Smooth muscle cell (in vitro differentiated cells): Measurements from ENCODE around the gene FAM53A. TPM values are rescaled to one million over a fixed set of nuclear protein-coding genes. Genes with fewer than 3 reads are reported as not detected.

Source experiments
- DNase-seq: peaks from one replicate; lab custom pipeline; 2025; ENCODE audit not compliant: unreplicated experiment; lab: John Stamatoyannopoulos, UW
- H2AFZ ChIP-seq: fragments of 200-600 bp; sonication (generic); 2 replicates; pipeline ENCODE4 v1.6.0; 2016; ENCODE audit warnings: antibody characterized with exemption, low read depth, mild to moderate bottlenecking
- H3F3A ChIP-seq: fragments of 200-600 bp; sonication (generic); 2 replicates; pipeline ENCODE4 v1.6.0; 2017; ENCODE audit warnings: antibody characterized with exemption, low read depth
- H3K27ac ChIP-seq: fragments of 200-600 bp; sonication (generic); 2 replicates; pipeline ENCODE4 v1.5.1; 2016; ENCODE audit warnings: low read depth, mild to moderate bottlenecking
- H3K27me3 ChIP-seq: fragments of 200-600 bp; sonication (generic); 2 replicates; pipeline ENCODE4 v1.6.1; 2016; ENCODE audit warnings: low read depth, mild to moderate bottlenecking
- H3K36me3 ChIP-seq: fragments of 200-600 bp; sonication (generic); 2 replicates; pipeline ENCODE4 v1.5.1; 2016; ENCODE audit warnings: low read depth
- H3K4me1 ChIP-seq: fragments of 200-600 bp; sonication (generic); 2 replicates; pipeline ENCODE4 v1.5.1; 2016; ENCODE audit warnings: low read depth
- H3K4me2 ChIP-seq: fragments of 200-600 bp; sonication (generic); 2 replicates; pipeline ENCODE4 v1.6.0; 2016; ENCODE audit warnings: mild to moderate bottlenecking
- H3K4me3 ChIP-seq: fragments of 200-600 bp; sonication (generic); 2 replicates; pipeline ENCODE4 v1.5.1; 2016; ENCODE audit warnings: mild to moderate bottlenecking
- H3K79me2 ChIP-seq: fragments of 200-600 bp; sonication (generic); 2 replicates; pipeline ENCODE4 v1.6.0; 2016; ENCODE audit warnings: low read depth, mild to moderate bottlenecking
- H3K9ac ChIP-seq: fragments of 200-600 bp; sonication (generic); 2 replicates; pipeline ENCODE4 v1.6.0; 2016; ENCODE audit warnings: low read depth
- H3K9me3 ChIP-seq: fragments of 200-600 bp; sonication (generic); replicated peaks from 2 replicates; pipeline ENCODE4 v1.5.1; 2016; ENCODE audit warnings: low read depth
- H4K20me1 ChIP-seq: fragments of 200-600 bp; sonication (generic); 2 replicates; pipeline ENCODE4 v1.6.0; 2016; ENCODE audit warnings: low read depth
- WGBS: methylation state at CpG from one replicate; pipeline ENCODE4 v1.1.7; 2016; ENCODE audit warnings: low lambda C conversion rate; 5-methylcytosine and 5-hydroxymethylcytosine counted together
- polyA plus RNA-seq: library from polyadenylated mRNA; unstranded; fragments of >200 nt; fragmentation: Nextera tagmentation; extraction: Ambion mirVana; gene quantifications from 2 replicates; pipeline ENCODE4 v1.2.1, GENCODE V29; 2016
- total RNA-seq: library from RNA; depleted of rRNA; stranded (reverse); fragments of >200 nt; gene quantifications from 2 replicates; pipeline ENCODE4 v1.2.3, GENCODE V29; 2014
- TF ChIP-seq, protein P1 (sequence below): fragments of 200-600 bp; sonication (generic); IDR thresholded peaks from 2 replicates; pipeline ENCODE4 v1.5.1; 2017; ENCODE audit warnings: borderline replicate concordance, mild to moderate bottlenecking, antibody characterized with exemption; ENCODE audit not compliant: insufficient read depth, poor library complexity, severe bottlenecking

FAM53A gene
- total and polyA plus RNA-seq, 2 experiments from 2014 or later: 0.70 TPM; not detected in 1

DNA sequence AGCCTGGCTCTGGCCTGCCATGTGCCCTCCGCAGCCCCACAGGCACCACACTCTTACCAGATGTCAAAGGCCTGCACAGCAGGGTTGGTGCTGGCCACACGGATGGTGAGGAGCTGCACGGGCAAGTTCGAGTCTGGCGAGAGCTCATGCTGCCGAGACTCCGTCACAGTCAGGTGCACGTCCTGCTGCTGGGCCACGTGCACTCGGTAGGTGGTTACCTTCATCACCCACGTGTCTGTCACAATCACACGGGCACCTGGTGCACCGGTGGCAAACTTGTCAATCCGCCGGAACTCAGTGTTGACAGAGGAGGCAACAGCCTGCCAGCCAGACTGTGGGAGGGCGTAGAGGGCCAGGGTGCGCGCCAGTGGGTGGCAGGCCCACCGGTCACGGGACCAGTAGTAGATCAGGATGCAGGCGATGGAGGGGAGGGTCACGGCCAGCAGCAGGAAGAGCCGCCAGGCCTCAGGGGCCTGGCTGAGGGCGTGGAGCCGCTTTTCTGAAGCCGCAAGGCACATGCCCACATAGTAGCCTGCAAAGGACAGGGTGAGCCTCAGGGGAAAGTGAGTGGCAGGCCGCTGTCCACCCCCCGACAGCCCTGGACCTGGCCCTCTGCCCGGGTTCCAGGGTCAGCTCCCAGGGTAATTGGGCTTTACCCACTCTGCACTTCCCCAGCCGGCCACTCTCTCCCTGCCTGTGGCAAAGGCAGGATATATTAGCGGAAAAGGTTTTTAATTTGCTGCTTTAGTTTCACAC is 34.2 kb upstream of the FAM53A start:
- no peak for DNase-seq
- H3K4me2 ChIP-seq: no peak overlapping the region
- WGBS: 98% methylated on average over 31 of the region's 31 CpGs
- H3K9ac ChIP-seq: no peak overlapping the region
- H3F3A ChIP-seq: no peaks in the 10 kb centered on the region
- H3K4me1 ChIP-seq: peaks cover 8% of the 10 kb centered on the region
- H3K27ac ChIP-seq: no peak overlapping the region
- no peaks in the 10 kb centered on the region for H3K27me3 ChIP-seq
- H3K4me3 ChIP-seq: no peak overlapping the region
- H4K20me1 ChIP-seq: peaks cover 7% of the 10 kb centered on the region
- TF ChIP-seq, protein P1, sequence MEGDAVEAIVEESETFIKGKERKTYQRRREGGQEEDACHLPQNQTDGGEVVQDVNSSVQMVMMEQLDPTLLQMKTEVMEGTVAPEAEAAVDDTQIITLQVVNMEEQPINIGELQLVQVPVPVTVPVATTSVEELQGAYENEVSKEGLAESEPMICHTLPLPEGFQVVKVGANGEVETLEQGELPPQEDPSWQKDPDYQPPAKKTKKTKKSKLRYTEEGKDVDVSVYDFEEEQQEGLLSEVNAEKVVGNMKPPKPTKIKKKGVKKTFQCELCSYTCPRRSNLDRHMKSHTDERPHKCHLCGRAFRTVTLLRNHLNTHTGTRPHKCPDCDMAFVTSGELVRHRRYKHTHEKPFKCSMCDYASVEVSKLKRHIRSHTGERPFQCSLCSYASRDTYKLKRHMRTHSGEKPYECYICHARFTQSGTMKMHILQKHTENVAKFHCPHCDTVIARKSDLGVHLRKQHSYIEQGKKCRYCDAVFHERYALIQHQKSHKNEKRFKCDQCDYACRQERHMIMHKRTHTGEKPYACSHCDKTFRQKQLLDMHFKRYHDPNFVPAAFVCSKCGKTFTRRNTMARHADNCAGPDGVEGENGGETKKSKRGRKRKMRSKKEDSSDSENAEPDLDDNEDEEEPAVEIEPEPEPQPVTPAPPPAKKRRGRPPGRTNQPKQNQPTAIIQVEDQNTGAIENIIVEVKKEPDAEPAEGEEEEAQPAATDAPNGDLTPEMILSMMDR: no peak
- H3K36me3 ChIP-seq: no peaks in the 10 kb centered on the region
- no peaks in the 10 kb centered on the region for H3K9me3 ChIP-seq
- no peak overlapping the region for H2AFZ ChIP-seq
- peaks cover 41% of the 10 kb centered on the region for H3K79me2 ChIP-seq

DNA sequence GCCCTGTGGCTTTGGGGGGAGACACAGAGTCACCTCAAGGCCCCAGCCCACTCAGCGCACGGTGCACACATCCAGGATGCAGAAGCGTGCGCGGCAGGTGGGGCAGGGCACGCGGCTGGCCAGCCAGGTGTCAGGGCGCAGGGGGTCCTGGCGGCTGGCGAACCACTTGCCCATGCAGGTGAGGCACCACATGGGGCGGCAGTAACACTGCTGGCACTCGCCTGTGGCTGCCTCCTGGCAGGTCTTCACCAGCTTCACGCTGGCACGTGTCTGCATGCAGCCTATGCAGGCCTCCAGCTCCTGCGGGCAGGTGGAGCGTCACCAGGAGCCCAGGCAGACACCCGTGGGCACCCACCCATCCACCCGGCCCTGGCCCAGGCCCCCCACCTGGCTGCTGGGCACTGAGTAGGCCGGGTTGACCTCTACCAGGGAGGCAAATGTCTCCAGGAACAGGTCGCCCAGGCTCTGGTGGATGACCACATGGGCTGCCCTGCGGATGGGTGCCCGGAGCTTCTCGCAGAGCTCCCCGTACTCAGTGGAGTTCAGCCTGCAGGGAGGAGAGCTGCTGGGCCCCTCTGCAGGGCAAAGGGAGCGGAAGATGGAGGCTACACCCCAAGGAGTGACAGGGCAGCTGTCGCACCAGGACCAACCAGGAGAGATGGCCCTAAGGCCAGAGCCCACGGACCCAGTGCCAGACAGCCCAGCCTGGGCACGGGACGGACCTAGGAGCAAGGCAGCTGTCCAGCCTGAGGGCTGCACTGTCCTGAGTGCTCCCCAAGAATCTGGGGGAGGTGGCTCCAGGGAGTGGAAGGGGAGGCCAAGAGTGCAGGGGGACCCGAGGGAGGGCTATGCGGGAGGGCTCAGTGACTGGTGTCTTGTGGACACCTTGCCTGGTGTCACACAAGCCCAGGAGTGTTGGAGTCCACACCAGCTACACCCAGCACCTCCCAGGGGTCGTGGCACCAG is 33.3 kb upstream of the FAM53A start:
- no peak overlapping the region for H3K27ac ChIP-seq
- no peaks in the 10 kb centered on the region for H3K9me3 ChIP-seq
- H3F3A ChIP-seq: no peaks in the 10 kb centered on the region
- no peaks in the 10 kb centered on the region for H3K36me3 ChIP-seq
- H2AFZ ChIP-seq: no peak overlapping the region
- WGBS: 98% methylated on average over 29 of the region's 32 CpGs
- H4K20me1 ChIP-seq: peaks cover 7% of the 10 kb centered on the region
- no peaks in the 10 kb centered on the region for H3K27me3 ChIP-seq
- no peak overlapping the region for H3K4me2 ChIP-seq
- H3K79me2 ChIP-seq: peaks cover 33% of the 10 kb centered on the region
- no peak overlapping the region for H3K4me3 ChIP-seq
- TF ChIP-seq, protein P1: no peak
- no peak overlapping the region for H3K9ac ChIP-seq
- peaks cover 8% of the 10 kb centered on the region for H3K4me1 ChIP-seq
- DNase-seq: no peak

DNA sequence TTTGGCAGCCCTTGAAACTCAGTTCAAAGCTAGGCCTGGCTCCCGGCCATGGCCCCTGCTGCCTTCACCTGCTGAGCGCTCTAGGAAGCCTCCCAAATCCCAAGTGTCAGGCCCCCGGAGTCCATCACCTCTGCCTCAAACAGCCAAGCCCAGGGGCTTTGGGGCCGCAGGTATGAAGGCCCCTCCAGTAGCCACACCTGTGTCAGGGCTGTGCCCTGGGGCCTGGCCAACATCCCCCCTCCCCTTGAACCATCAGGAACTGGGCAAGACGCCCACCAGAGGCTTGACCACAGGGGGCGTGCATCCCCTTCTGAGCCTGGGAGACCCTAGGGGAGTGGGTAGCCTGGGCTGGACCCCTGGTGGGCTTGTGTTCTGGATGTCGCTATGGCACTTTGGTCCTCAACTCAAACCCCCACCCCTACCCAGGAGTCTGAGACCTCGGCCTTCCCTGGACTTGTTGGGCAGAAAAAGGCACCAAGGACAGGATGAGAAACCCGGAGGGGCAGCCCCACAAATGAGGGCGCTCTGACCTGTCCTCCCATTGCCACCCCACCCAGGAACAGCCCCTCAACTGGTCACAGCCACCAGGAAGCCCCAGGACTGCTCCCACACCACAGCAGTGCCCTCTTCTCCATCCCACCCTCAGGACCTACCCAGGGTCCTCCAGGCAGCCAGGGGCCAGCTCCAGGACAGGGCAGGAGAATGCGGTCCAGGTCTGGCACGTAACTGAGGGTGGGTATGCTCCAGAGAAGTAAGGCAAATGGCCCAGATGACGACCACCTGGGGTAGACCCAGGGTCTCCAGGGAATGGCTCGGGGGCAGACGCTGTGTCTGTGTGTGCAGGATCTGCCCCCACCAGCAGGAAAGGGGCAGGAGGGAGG is 32.2 kb upstream of the FAM53A start:
- no peaks in the 10 kb centered on the region for H3K27me3 ChIP-seq
- peaks cover 8% of the 10 kb centered on the region for H3K4me1 ChIP-seq
- H3K9me3 ChIP-seq: no peaks in the 10 kb centered on the region
- 94% methylated on average over 15 of the region's 15 CpGs for WGBS
- H3K27ac ChIP-seq: no peak overlapping the region
- TF ChIP-seq, protein P1: no peak
- no peak overlapping the region for H2AFZ ChIP-seq
- no peak overlapping the region for H3K4me3 ChIP-seq
- H3K4me2 ChIP-seq: no peak overlapping the region
- H3K9ac ChIP-seq: no peak overlapping the region
- DNase-seq: no peak
- no peaks in the 10 kb centered on the region for H3K36me3 ChIP-seq
- peaks cover 23% of the 10 kb centered on the region for H3K79me2 ChIP-seq
- H3F3A ChIP-seq: no peaks in the 10 kb centered on the region
- peaks cover 11% of the 10 kb centered on the region for H4K20me1 ChIP-seq
